ENCODE measurements around the gene CAP2. TPM values are rescaled to one million over a fixed set of nuclear protein-coding genes. Genes with fewer than 3 reads are reported as not detected.

Gene CAP2
- total RNA-seq, 3 donors from 2014 or later, result 3.9 to 15.1 (median 7.5) TPM

DNA sequence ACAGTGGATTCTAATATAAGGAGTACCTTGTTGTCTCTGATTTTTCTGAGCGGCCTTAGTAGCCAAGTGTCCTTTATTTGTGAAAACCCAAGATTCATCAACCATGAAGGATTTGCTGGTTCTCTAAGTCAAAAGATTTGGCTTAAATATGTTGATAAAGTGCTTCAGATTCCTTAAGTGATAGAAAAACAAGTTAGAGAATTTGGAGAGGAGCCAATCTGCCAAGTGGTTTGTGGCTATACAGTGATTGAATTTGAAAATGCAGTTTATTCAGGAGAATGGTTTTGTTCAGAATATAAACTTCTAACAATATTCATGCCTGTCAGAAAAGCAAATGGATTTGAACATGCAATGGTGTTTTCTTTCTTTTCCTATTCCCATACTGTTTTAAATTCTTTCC is 54.8 kb downstream of the CAP2 start:
- Histone ChIP-seq H3K4me1 (no peaks in the 10 kb centered on the region), H3K36me3 (no peaks in the 10 kb centered on the region), H3K4me3 (no peak overlapping the region), H3K27me3 (no peaks in the 10 kb centered on the region), H3K27ac (no peak overlapping the region), H3K9me3 (no peaks in the 10 kb centered on the region)
- TF ChIP-seq, protein P1, sequence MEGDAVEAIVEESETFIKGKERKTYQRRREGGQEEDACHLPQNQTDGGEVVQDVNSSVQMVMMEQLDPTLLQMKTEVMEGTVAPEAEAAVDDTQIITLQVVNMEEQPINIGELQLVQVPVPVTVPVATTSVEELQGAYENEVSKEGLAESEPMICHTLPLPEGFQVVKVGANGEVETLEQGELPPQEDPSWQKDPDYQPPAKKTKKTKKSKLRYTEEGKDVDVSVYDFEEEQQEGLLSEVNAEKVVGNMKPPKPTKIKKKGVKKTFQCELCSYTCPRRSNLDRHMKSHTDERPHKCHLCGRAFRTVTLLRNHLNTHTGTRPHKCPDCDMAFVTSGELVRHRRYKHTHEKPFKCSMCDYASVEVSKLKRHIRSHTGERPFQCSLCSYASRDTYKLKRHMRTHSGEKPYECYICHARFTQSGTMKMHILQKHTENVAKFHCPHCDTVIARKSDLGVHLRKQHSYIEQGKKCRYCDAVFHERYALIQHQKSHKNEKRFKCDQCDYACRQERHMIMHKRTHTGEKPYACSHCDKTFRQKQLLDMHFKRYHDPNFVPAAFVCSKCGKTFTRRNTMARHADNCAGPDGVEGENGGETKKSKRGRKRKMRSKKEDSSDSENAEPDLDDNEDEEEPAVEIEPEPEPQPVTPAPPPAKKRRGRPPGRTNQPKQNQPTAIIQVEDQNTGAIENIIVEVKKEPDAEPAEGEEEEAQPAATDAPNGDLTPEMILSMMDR (IDR thresholded peaks at IDR 0.05), result no peak
- TF ChIP-seq POLR2AphosphoS5 (IDR thresholded peaks at IDR 0.05), result no peak
- no peak for TF ChIP-seq POLR2A (IDR thresholded peaks at IDR 0.05)
- no peak for DNase-seq (ENCODE audit: low spot score in 2 of 2)
- intact Hi-C loops (cut with DNase I; ENCODE audit: low total_unique reads), result no loop called here

DNA sequence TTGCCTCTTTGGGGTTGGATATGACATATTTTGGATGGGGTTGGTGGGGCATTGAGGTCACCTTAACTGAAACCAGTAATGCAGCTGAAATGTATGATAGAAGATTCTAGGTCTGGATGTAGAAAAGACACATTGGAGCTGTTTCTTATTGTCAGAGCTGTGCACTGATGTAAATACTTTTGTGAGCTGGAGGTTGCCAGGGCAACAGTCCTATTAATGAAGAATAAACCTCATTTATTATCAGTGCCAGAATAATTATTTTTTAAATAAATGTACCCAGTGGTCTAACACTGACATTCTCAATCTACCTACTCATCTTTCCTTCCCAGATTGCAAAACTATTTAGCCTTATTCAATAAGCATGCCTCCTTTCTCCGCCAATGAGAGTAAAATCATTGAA is 57.0 kb downstream of the CAP2 start:
- H3K9me3 ChIP-seq, result no peaks in the 10 kb centered on the region
- no peak overlapping the region for H3K4me3 ChIP-seq
- TF ChIP-seq, protein P1 (IDR thresholded peaks at IDR 0.05), result no peak
- TF ChIP-seq POLR2AphosphoS5 (IDR thresholded peaks at IDR 0.05), result no peak
- no peak for TF ChIP-seq POLR2A (IDR thresholded peaks at IDR 0.05)
- intact Hi-C loops (cut with DNase I; ENCODE audit: low total_unique reads), result no loop called here
- no peaks in the 10 kb centered on the region for H3K27me3 ChIP-seq
- H3K36me3 ChIP-seq, result no peaks in the 10 kb centered on the region
- no peak for DNase-seq (ENCODE audit: low spot score in 2 of 2)
- H3K27ac ChIP-seq, result no peak overlapping the region
- H3K4me1 ChIP-seq, result no peaks in the 10 kb centered on the region

DNA sequence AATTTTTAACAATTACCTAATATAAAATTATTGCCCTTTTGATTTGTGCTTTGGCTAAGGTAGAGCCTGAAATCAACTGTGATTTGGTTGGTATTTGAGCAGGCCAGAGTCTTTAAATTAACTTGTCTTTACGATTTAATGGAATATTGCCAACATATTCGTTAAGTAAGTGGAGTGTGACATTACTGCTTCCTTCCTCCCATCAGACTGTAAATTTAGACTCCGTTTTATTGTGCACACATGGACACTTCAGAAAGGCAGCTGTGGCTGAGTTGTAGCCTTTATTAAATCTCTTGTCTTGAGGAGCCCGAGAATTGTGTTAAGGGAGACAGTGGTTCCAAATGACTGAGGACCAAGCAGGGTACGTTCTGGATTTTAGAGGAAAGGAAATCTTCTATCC is 57.4 kb downstream of the CAP2 start:
- no peak overlapping the region for H3K4me3 ChIP-seq
- intact Hi-C loops (cut with DNase I; ENCODE audit: low total_unique reads), result no loop called here
- H3K27me3 ChIP-seq, result no peaks in the 10 kb centered on the region

DNA sequence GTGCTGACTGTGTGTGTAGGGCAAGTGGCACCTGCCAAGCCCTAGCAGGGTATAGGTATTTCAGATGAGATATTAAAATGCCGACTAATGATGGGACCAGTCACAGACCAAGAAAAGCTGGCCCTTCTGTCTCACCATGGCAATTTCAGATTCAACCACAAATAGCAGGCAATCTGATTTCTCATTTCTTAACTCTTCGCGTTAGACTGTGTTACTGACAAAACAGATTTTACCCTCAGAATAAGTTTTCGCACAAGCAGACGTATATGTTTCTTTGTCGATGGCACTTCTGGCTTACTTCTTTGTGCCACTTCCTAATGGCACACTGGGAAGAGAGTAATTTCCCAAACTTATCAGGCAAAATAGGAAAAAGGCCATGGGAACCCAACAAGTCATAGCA is 58.7 kb downstream of the CAP2 start:
- intact Hi-C loops (cut with DNase I; ENCODE audit: low total_unique reads), result no loop called here
- H3K27ac ChIP-seq, result no peak overlapping the region
- H3K9me3 ChIP-seq, result no peaks in the 10 kb centered on the region
- DNase-seq (ENCODE audit: low spot score in 2 of 2), result no peak
- H3K36me3 ChIP-seq, result no peaks in the 10 kb centered on the region
- H3K4me3 ChIP-seq, result no peak overlapping the region
- H3K4me1 ChIP-seq, result no peaks in the 10 kb centered on the region
- H3K27me3 ChIP-seq, result no peaks in the 10 kb centered on the region
- TF ChIP-seq POLR2A (IDR thresholded peaks at IDR 0.05) (no peak), POLR2AphosphoS5 (IDR thresholded peaks at IDR 0.05) (no peak)
- TF ChIP-seq, protein P1 (IDR thresholded peaks at IDR 0.05), result no peak

More for the DNA sequence above, 57.4 kb downstream of the CAP2 start:
- H3K27ac ChIP-seq, result no peak overlapping the region
- no peaks in the 10 kb centered on the region for H3K36me3 ChIP-seq
- TF ChIP-seq, protein P1 (IDR thresholded peaks at IDR 0.05), result no peak
- no peak for TF ChIP-seq POLR2AphosphoS5 (IDR thresholded peaks at IDR 0.05)
- no peak for TF ChIP-seq POLR2A (IDR thresholded peaks at IDR 0.05)
- no peaks in the 10 kb centered on the region for H3K9me3 ChIP-seq
- no peaks in the 10 kb centered on the region for H3K4me1 ChIP-seq
- no peak for DNase-seq (ENCODE audit: low spot score in 2 of 2)

DNA sequence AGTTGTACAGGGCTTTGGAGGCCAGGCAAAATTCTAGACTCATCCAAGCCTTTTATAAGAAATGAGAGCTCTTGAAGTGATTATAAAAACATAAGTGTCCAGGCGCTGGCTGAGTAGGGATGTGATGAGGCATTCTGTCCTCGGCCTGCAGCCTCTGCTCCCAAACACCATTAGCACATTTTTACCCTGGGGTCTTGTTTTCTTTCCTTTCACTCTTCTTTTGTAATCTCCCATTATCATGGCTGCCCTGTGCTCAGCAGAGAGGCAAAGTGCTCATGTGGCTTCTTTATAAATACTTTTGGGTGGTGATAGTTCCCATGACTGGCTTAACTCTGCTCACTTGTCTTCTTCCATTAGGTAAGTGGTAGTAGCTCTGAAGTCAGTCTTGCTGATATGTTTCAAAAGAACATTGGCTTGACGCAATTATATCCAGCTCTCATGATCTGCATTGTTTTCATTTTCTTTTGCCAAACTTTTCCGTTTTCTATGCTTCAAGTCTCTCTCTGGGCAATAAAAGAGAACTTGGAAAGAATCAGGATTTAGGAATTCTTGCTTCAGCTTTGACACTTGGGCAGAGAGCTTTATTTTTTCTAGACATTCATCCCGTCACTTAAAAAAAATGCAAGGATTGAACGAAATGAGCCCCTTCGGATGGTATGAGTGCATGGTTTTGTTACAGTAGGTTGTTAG is 61.1 kb downstream of the CAP2 start:
- Histone ChIP-seq H3K9me3 (no peaks in the 10 kb centered on the region), H3K27ac (no peak overlapping the region), H3K4me3 (no peak overlapping the region), H3K36me3 (no peaks in the 10 kb centered on the region), H3K4me1 (no peaks in the 10 kb centered on the region), H3K27me3 (no peaks in the 10 kb centered on the region)
- intact Hi-C loops (cut with DNase I; ENCODE audit: low total_unique reads), result no loop called here
- no peak for DNase-seq (ENCODE audit: low spot score in 2 of 2)
- TF ChIP-seq POLR2A (IDR thresholded peaks at IDR 0.05) (no peak), POLR2AphosphoS5 (IDR thresholded peaks at IDR 0.05) (no peak)
- TF ChIP-seq, protein P1 (IDR thresholded peaks at IDR 0.05), result no peak

Measured in breast epithelium (tissue), 4 donors.